H9 (cell line): ENCODE measurements around the gene C6orf120. TPM values are rescaled to one million over a fixed set of nuclear protein-coding genes. Genes with fewer than 3 reads are reported as not detected.

ENCODE experiments used
- DNase-seq: peaks from one replicate; pipeline ENCODE4 v3.0.0-alpha.2; 2017
- H2AFZ ChIP-seq: one replicate; pipeline ENCODE4 v1.6.1; 2013; ENCODE audit warnings: mild to moderate bottlenecking, low read length, control low read depth, moderate library complexity
- H2AK5ac ChIP-seq: 2 replicates; pipeline ENCODE4 v1.6.1; 2013; ENCODE audit warnings: low read length, control low read depth, mixed read lengths; ENCODE audit not compliant: insufficient read length
- H2BK120ac ChIP-seq: one replicate; pipeline ENCODE4 v1.6.1; 2013; ENCODE audit warnings: low read depth, mild to moderate bottlenecking, low read length, control low read depth, inconsistent platforms; ENCODE audit not compliant: poor library complexity, severe bottlenecking
- H2BK12ac ChIP-seq: 2 replicates; pipeline ENCODE4 v1.6.1; 2013; ENCODE audit warnings: low read length, control low read depth, mixed read lengths, low read depth; ENCODE audit not compliant: insufficient read length
- H2BK15ac ChIP-seq: 2 replicates; pipeline ENCODE4 v1.6.1; 2013; ENCODE audit warnings: low read depth, low read length, control low read depth
- H2BK20ac ChIP-seq: one replicate; pipeline ENCODE4 v1.6.1; 2013; ENCODE audit warnings: low read depth, mild to moderate bottlenecking, low read length, control low read depth, inconsistent platforms; ENCODE audit not compliant: poor library complexity, severe bottlenecking
- H2BK5ac ChIP-seq: 2 replicates; pipeline ENCODE4 v1.6.1; 2013; ENCODE audit warnings: low read length, control low read depth, mixed read lengths; ENCODE audit not compliant: insufficient read length
- H3K14ac ChIP-seq: 2 replicates; pipeline ENCODE4 v1.6.1; 2013; ENCODE audit warnings: low read length, control low read depth; ENCODE audit not compliant: insufficient read depth
- H3K18ac ChIP-seq: 2 replicates; pipeline ENCODE4 v1.6.1; 2013; ENCODE audit warnings: low read depth, mild to moderate bottlenecking, mixed read lengths, low read length, control low read depth; ENCODE audit not compliant: insufficient read length
- H3K23ac ChIP-seq: 2 replicates; pipeline ENCODE4 v1.6.1; 2013; ENCODE audit warnings: low read length, control low read depth, mixed read lengths, low read depth; ENCODE audit not compliant: insufficient read length
- H3K23me2 ChIP-seq: 2 replicates; pipeline ENCODE4 v1.6.1; 2013; ENCODE audit warnings: low read depth, mild to moderate bottlenecking, mixed read lengths, low read length, control low read depth; ENCODE audit not compliant: insufficient read length, poor library complexity, severe bottlenecking
- H3K27ac ChIP-seq: 2 replicates; pipeline ENCODE4 v1.5.1; 2013; ENCODE audit warnings: low read length, control low read depth, mixed read lengths, low read depth; ENCODE audit not compliant: insufficient read length
- H3K27me3 ChIP-seq: 2 replicates; pipeline ENCODE4 v1.6.1; 2013; ENCODE audit warnings: low read length, control low read depth, inconsistent platforms; ENCODE audit not compliant: insufficient read depth
- H3K4ac ChIP-seq: 2 replicates; pipeline ENCODE4 v1.6.1; 2013; ENCODE audit warnings: low read depth, mild to moderate bottlenecking, control low read depth, inconsistent platforms, low read length, moderate library complexity
- H3K4me1 ChIP-seq: 2 replicates; pipeline ENCODE4 v1.6.1; 2013; ENCODE audit warnings: low read length, control low read depth, inconsistent platforms; ENCODE audit not compliant: insufficient read depth
- H3K4me2 ChIP-seq: 2 replicates; pipeline ENCODE4 v1.6.1; 2013; ENCODE audit warnings: low read length, control low read depth, mixed read lengths; ENCODE audit not compliant: insufficient read length, insufficient read depth
- H3K56ac ChIP-seq: 2 replicates; pipeline ENCODE4 v1.6.1; 2013; ENCODE audit warnings: low read depth, mild to moderate bottlenecking, mixed read lengths, low read length, control low read depth; ENCODE audit not compliant: insufficient read length
- H3K79me1 ChIP-seq: 2 replicates; pipeline ENCODE4 v1.6.1; 2013; ENCODE audit warnings: low read depth, mild to moderate bottlenecking, moderate library complexity, low read length, control low read depth, inconsistent platforms; ENCODE audit not compliant: insufficient read depth, poor library complexity, severe bottlenecking
- H3K79me2 ChIP-seq: 2 replicates; pipeline ENCODE4 v1.6.1; 2013; ENCODE audit warnings: low read length, control low read depth, inconsistent platforms; ENCODE audit not compliant: insufficient read depth
- H3K9ac ChIP-seq: 2 replicates; pipeline ENCODE4 v1.6.1; 2013; ENCODE audit warnings: low read length, control low read depth, mixed read lengths; ENCODE audit not compliant: insufficient read length; ENCODE audit errors: extremely low read depth
- H3K9me3 ChIP-seq: one replicate; pipeline ENCODE4 v1.6.1; 2013; ENCODE audit warnings: low read depth, low read length, inconsistent platforms; ENCODE audit not compliant: control insufficient read depth
- H3T11ph ChIP-seq: one replicate; pipeline ENCODE4 v1.6.1; 2013; ENCODE audit warnings: mild to moderate bottlenecking, low read length, control low read depth, inconsistent platforms
- H4K20me1 ChIP-seq: one replicate; pipeline ENCODE4 v1.6.1; 2013; ENCODE audit not compliant: control insufficient read depth, insufficient read length, insufficient read depth
- H4K5ac ChIP-seq: 2 replicates; pipeline ENCODE4 v1.6.1; 2013; ENCODE audit warnings: low read depth, mild to moderate bottlenecking, mixed read lengths, low read length, control low read depth; ENCODE audit not compliant: insufficient read length
- H4K8ac ChIP-seq: replicated peaks from 2 replicates; pipeline ENCODE4 v1.6.1; 2013; ENCODE audit warnings: low read length, control low read depth, mixed read lengths, low read depth; ENCODE audit not compliant: insufficient read length
- H4K91ac ChIP-seq: 2 replicates; pipeline ENCODE4 v1.6.1; 2013; ENCODE audit warnings: low read depth, mild to moderate bottlenecking, moderate library complexity, mixed read lengths, low read length, control low read depth; ENCODE audit not compliant: insufficient read length
- H3K27ac Mint-ChIP-seq, 3 experiments: 2 replicates in 2 of 3; 3 replicates in 1 of 3; pipeline ENCODE4 v1.8.0; 2020 to 2021; ENCODE audit warnings: mixed read lengths in 3 of 3, mild to moderate bottlenecking in 1 of 3, moderate library complexity in 1 of 3
- H3K27me3 Mint-ChIP-seq: 2 replicates; pipeline ENCODE4 v1.8.0; 2021; ENCODE audit warnings: low read depth, mild to moderate bottlenecking, moderate library complexity, mixed read lengths
- H3K36me3 Mint-ChIP-seq, 3 experiments: 2 replicates in 2 of 3; 3 replicates in 1 of 3; pipeline ENCODE4 v1.8.0; 2020 to 2021; ENCODE audit warnings: low read depth in 3 of 3, mixed read lengths in 3 of 3; ENCODE audit not compliant: insufficient read depth in 1 of 3
- H3K4me1 Mint-ChIP-seq, 2 experiments: 2 replicates each; pipeline ENCODE4 v1.8.0; 2020; ENCODE audit warnings: mixed read lengths in 2 of 2
- H3K4me3 Mint-ChIP-seq, 2 experiments: 2 replicates in 1 of 2; 3 replicates in 1 of 2; pipeline ENCODE4 v1.8.0; 2020 to 2021; ENCODE audit warnings: mild to moderate bottlenecking in 2 of 2, mixed read lengths in 2 of 2, moderate library complexity in 1 of 2
- H3K9me3 Mint-ChIP-seq, 2 experiments: 2 replicates in 1 of 2; 3 replicates in 1 of 2; pipeline ENCODE4 v1.8.0; 2020; ENCODE audit warnings: mild to moderate bottlenecking in 2 of 2, mixed read lengths in 2 of 2, moderate library complexity in 1 of 2
- CTCF ChIP-seq: fragments of 200-600 bp; sonication (generic); conservative IDR thresholded peaks from 3 replicates; pipeline ENCODE4 v1.8.0; 2021; ENCODE audit warnings: antibody characterized with exemption, mild to moderate bottlenecking
- total RNA-seq: library from RNA; stranded (reverse); gene quantifications from 2 replicates; pipeline ENCODE4 v1.2.1, GENCODE V29; 2021

C6orf120 gene
- total RNA-seq, 1 experiment from 2014 or later, result 23.2 TPM

GRCh38 chr6:169709293-169709692 lies 7.4 kb downstream of the C6orf120 start:
- Histone ChIP-seq H2AK5ac (no peak overlapping the region), H4K91ac (no peak overlapping the region), H4K5ac (no peak overlapping the region), H2BK120ac (no peak overlapping the region), H3K56ac (no peak overlapping the region), H3K79me1 (peaks cover 2% of the 10 kb centered on the region), H3K14ac (no peak overlapping the region), H2BK12ac (no peak overlapping the region), H2BK20ac (no peak overlapping the region), H4K8ac (no peak overlapping the region), H3K4me1 (no peaks in the 10 kb centered on the region), H3K9me3 (no peaks in the 10 kb centered on the region), H4K20me1 (no peaks in the 10 kb centered on the region), H3T11ph (no peak overlapping the region), H3K23ac (no peak overlapping the region), H3K23me2 (no peaks in the 10 kb centered on the region), H2BK15ac (no peak overlapping the region), H3K79me2 (no peaks in the 10 kb centered on the region), H3K9ac (no peak overlapping the region), H3K18ac (no peak overlapping the region), H3K27me3 (no peaks in the 10 kb centered on the region), H3K4me2 (no peak overlapping the region), H3K27ac (no peak overlapping the region), H3K4ac (no peak overlapping the region), H2AFZ (no peak overlapping the region), H2BK5ac (no peak overlapping the region)
- Mint-ChIP-seq H3K27ac (no peak overlapping the region), H3K27me3 (no peaks in the 10 kb centered on the region), H3K9me3 (no peaks in the 10 kb centered on the region), H3K36me3 (peaks cover 4 to 62% (median 34%) of the 10 kb centered on the region in 3 experiments; a peak in 6 of 7 replicates), H3K4me3 (no peak overlapping the region), H3K4me1 (peaks cover 1 to 4% of the 10 kb centered on the region in 2 experiments)
- no peak for DNase-seq
- TF ChIP-seq CTCF, result no peak
